Liver (tissue), 3 donors: ENCODE results near the gene AARSD1.
A peak's percentile ranks its signal among the peaks of the same experiment; 100 is the strongest.
"Not testable (repeated sequence)": the region's sequence is repeated elsewhere in the genome, so short reads cannot be mapped to it uniquely, and the experiment has no call there.

Source experiments
- CTCF ChIP-seq: fragments of 150-350 bp; IDR thresholded peaks from 2 replicates; pipeline ENCODE4 v1.5.1; 2017; ENCODE audit warnings: improper control_type of control experiment, low read depth, low read length; ENCODE audit not compliant: missing input control
- EGR1 ChIP-seq, 2 donors: IDR thresholded peaks; 2 replicates each; pipeline ENCODE4 v1.6.1; 2016 to 2018; ENCODE audit warnings: antibody characterized with exemption in 2 of 2, low read depth in 2 of 2
- FOXA1 ChIP-seq: IDR thresholded peaks from 2 replicates; pipeline ENCODE4 v1.6.1; 2016; ENCODE audit warnings: antibody characterized with exemption
- GABPA ChIP-seq, 2 donors: IDR thresholded peaks in 1 of 2; conservative IDR thresholded peaks in 1 of 2; 2 replicates each; pipeline ENCODE4 v1.6.1; 2016; ENCODE audit warnings: antibody characterized with exemption in 2 of 2, mild to moderate bottlenecking in 1 of 2, moderate library complexity in 1 of 2
- JUND ChIP-seq, 2 donors: IDR thresholded peaks; 2 replicates each; pipeline ENCODE4 v1.6.1; 2016; ENCODE audit warnings: antibody characterized with exemption in 2 of 2
- MAX ChIP-seq: IDR thresholded peaks from 2 replicates; pipeline ENCODE4 v1.6.1; 2016; ENCODE audit warnings: antibody characterized with exemption
- RAD21 ChIP-seq, 2 donors: IDR thresholded peaks; 2 replicates each; pipeline ENCODE4 v1.6.1; 2016; ENCODE audit warnings: antibody characterized with exemption in 2 of 2, mild to moderate bottlenecking in 2 of 2
- REST ChIP-seq: IDR thresholded peaks from 2 replicates; pipeline ENCODE4 v1.6.1; 2016; ENCODE audit warnings: antibody characterized with exemption, mild to moderate bottlenecking
- RXRA ChIP-seq, 2 donors: IDR thresholded peaks; 2 replicates each; pipeline ENCODE4 v1.6.1; 2017 to 2018; ENCODE audit warnings: antibody characterized with exemption in 2 of 2, mild to moderate bottlenecking in 1 of 2
- SP1 ChIP-seq: IDR thresholded peaks from 2 replicates; pipeline ENCODE4 v1.6.1; 2018; ENCODE audit warnings: antibody characterized with exemption, mild to moderate bottlenecking
- TAF1 ChIP-seq: conservative IDR thresholded peaks from 2 replicates; pipeline ENCODE4 v1.6.1; 2016; ENCODE audit warnings: antibody characterized with exemption, mild to moderate bottlenecking
- donor health status: healthy.
- donor health status: healthy.

- not testable (repeated sequence) for TF ChIP-seq MAX; TAF1; CTCF; REST; GABPA (IDR thresholded peaks at IDR 0.05 in 1 of 2, conservative IDR thresholded peaks at IDR 0.05 in 1 of 2); JUND (IDR thresholded peaks at IDR 0.05); EGR1 (IDR thresholded peaks at IDR 0.05; ENCODE audit: low read depth in 2 of 2); RXRA (IDR thresholded peaks at IDR 0.05); FOXA1
- TF ChIP-seq RAD21 (IDR thresholded peaks at IDR 0.05) (peak in 1 of 2 donors; percentile 3), SP1 (peak; percentile 8)
Observed at GRCh38 chr17:42916388-42917235, 47.6 kb downstream of the AARSD1 start.
